Measurements from ENCODE around the gene MPP2. TPM values are rescaled to one million over a fixed set of nuclear protein-coding genes. Genes with fewer than 3 reads are reported as not detected.
A peak's percentile ranks its signal among the peaks of the same experiment; 100 is the strongest.

MPP2 gene
- polyA plus RNA-seq, 1 donor from 2014 or later = 25.5 TPM

- Histone ChIP-seq H3K9me3 (ENCODE audit: low read length) (no peaks in the 10 kb centered on the region), H3K27me3 (ENCODE audit: insufficient read depth, low read depth, low read length) (no peaks in the 10 kb centered on the region), H3K4me3 (ENCODE audit: low read length) (no peak overlapping the region), H3F3A (ENCODE audit: insufficient read depth, low read length, poor library complexity, severe bottlenecking) (no peaks in the 10 kb centered on the region), H2AFZ (ENCODE audit: low read depth, low read length) (no peak overlapping the region), H4K20me1 (ENCODE audit: insufficient read depth) (no peaks in the 10 kb centered on the region), H3K36me3 (ENCODE audit: insufficient read depth, low read length) (no peaks in the 10 kb centered on the region), H3K9ac (ENCODE audit: low read length) (no peak overlapping the region), H3K79me2 (replicated peaks; ENCODE audit: insufficient read depth, low read length) (no peaks in the 10 kb centered on the region), H3K4me2 (ENCODE audit: low read length) (no peak overlapping the region), H3K9me2 (ENCODE audit: insufficient read depth, low read length) (no peaks in the 10 kb centered on the region), H3K27ac (ENCODE audit: low read length) (no peak overlapping the region)
- no peak for TF ChIP-seq REST (IDR thresholded peaks at IDR 0.05; ENCODE audit: borderline replicate concordance)
- peak; percentile 88 for TF ChIP-seq RAD21 (conservative IDR thresholded peaks at IDR 0.05)
- TF ChIP-seq TAF1 (IDR thresholded peaks at IDR 0.05; ENCODE audit: low read depth) = peak; percentile 37
- peak; percentile 96 for TF ChIP-seq CTCF (IDR thresholded peaks at IDR 0.05; ENCODE audit: poor library complexity, severe bottlenecking)
- TF ChIP-seq SMC3 (conservative IDR thresholded peaks at IDR 0.05; ENCODE audit: poor library complexity) = peak; percentile 93
- TF ChIP-seq POLR2AphosphoS5 (IDR thresholded peaks at IDR 0.05) = no peak
- TF ChIP-seq EZH2 (IDR thresholded peaks at IDR 0.05; ENCODE audit: borderline replicate concordance, insufficient read depth, low read length, poor library complexity, severe bottlenecking) = no peak
- no peak for TF ChIP-seq EP300 (conservative IDR thresholded peaks at IDR 0.05; ENCODE audit: poor library complexity, severe bottlenecking)
Observed at GRCh38 chr17:43878260-43879175, 28.8 kb downstream of the MPP2 start.

DNA sequence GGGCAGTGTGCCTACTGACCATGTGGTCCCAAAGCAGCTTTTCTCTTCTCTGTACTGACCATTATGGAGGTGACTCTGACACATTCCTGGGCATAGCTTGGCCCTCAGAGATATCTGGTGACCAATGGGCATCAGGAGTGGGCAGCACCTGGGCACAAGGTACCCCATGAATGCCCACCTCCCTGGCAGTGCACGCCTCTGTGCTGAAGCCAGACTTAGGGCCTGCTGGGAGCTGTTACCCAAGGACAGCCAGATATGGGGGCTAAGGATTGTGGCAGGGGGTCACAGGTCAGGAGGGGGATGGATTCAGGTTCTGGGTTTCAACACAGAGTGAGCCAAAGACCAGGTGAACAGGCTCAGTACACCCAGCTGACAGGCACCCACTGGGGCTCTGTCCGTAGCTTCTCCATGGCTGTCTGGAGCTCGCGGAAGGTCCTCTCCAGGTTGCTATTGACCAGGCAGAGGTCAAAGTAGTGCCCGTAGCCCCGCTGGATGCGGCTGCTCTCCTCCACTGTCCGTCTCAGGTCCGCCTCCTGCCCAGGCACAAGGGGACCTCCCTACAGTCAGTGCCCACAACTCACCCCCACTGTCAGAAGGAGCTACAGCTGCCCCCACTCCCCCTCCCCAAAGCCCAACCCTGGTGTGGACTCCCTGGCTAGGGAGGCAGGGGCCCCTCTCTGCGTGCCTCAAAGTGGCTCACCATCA lies 29.7 kb downstream of the MPP2 start:
- Histone ChIP-seq H3K27ac (ENCODE audit: low read length) (no peak overlapping the region), H3K36me3 (ENCODE audit: insufficient read depth, low read length) (no peaks in the 10 kb centered on the region)

More for the DNA sequence above, 29.7 kb downstream of the MPP2 start:
- Histone ChIP-seq H3K4me3 (ENCODE audit: low read length) (no peak overlapping the region), H3K27me3 (ENCODE audit: insufficient read depth, low read depth, low read length) (no peaks in the 10 kb centered on the region), H3K4me2 (ENCODE audit: low read length) (no peak overlapping the region), H3K9me3 (ENCODE audit: low read length) (no peaks in the 10 kb centered on the region), H3K9me2 (ENCODE audit: insufficient read depth, low read length) (no peaks in the 10 kb centered on the region), H3K79me2 (replicated peaks; ENCODE audit: insufficient read depth, low read length) (no peaks in the 10 kb centered on the region), H4K20me1 (ENCODE audit: insufficient read depth) (no peaks in the 10 kb centered on the region), H3F3A (ENCODE audit: insufficient read depth, low read length, poor library complexity, severe bottlenecking) (no peaks in the 10 kb centered on the region), H2AFZ (ENCODE audit: low read depth, low read length) (no peak overlapping the region), H3K9ac (ENCODE audit: low read length) (no peak overlapping the region)
- TF ChIP-seq REST (IDR thresholded peaks at IDR 0.05; ENCODE audit: borderline replicate concordance) = no peak
- no peak for TF ChIP-seq EZH2 (IDR thresholded peaks at IDR 0.05; ENCODE audit: borderline replicate concordance, insufficient read depth, low read length, poor library complexity, severe bottlenecking)
- TF ChIP-seq SMC3 (conservative IDR thresholded peaks at IDR 0.05; ENCODE audit: poor library complexity) = no peak
- no peak for TF ChIP-seq TAF1 (IDR thresholded peaks at IDR 0.05; ENCODE audit: low read depth)
- TF ChIP-seq RAD21 (conservative IDR thresholded peaks at IDR 0.05) = no peak
- no peak for TF ChIP-seq MXI1 (conservative IDR thresholded peaks at IDR 0.05; ENCODE audit: poor library complexity, severe bottlenecking)
- TF ChIP-seq CTCF (IDR thresholded peaks at IDR 0.05; ENCODE audit: poor library complexity, severe bottlenecking) = no peak
- TF ChIP-seq EP300 (conservative IDR thresholded peaks at IDR 0.05; ENCODE audit: poor library complexity, severe bottlenecking) = no peak
- no peak for TF ChIP-seq POLR2AphosphoS5 (IDR thresholded peaks at IDR 0.05)
